OCI-LY3 (cell line): Measurements from ENCODE around the gene NUDT2.

Experiments used
- CTCF ChIP-seq: fragments of 200-600, 300-600 bp; sonication (generic); IDR thresholded peaks from 2 replicates; pipeline ENCODE4 v1.5.1; 2014; ENCODE audit warnings: antibody characterized with exemption, low read length, low read depth
- EZH2phosphoT487 ChIP-seq: fragments of 200-600 bp; shearing (Covaris generic); IDR thresholded peaks from 2 replicates; pipeline ENCODE4 v1.6.1; 2018; ENCODE audit warnings: antibody characterized with exemption, mixed run types, low read depth

DNA sequence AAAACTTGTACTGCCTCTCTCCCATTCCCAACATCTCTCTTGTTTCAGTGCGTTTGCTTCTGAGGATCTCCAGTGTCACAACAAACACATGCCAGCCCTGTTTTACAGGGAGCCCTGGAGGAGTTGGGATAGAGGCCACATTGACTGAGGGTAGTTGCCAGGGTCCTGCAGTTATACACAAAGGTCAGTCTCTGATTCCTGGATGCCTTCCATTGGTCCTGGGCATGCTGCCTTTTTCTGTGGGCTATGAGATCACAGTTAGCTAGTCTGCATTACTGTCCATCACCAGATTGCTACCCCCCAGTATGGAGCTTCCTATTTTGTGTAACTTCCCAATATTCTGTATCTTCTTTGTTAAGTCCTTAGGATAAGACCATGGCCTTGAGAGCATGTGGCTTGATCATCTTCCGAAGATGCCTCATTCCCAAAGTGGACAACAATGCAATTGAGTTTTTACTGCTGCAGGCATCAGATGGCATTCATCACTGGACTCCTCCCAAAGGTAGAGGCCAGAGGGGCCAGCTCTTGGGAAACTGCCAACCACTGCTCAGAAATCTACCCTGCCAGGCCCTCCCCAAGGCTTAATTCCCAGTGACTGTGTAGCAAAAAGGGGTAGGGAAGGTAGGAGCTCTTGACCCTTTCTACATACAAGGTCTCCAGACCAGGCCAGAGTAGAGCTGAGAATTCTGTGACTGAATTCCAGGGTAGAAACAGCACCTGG is 9.5 kb downstream of the NUDT2 start:
- TF ChIP-seq CTCF (no peak), EZH2phosphoT487 (no peak)
